ENCODE data around the gene EQTN.

The EQTN gene

GRCh38 chr9:27333241-27334052 lies 36.5 kb upstream of the EQTN start:
- H2AFZ ChIP-seq (ENCODE audit: low read depth, low read length), result no peak overlapping the region
- no peaks in the 10 kb centered on the region for H3K9me3 ChIP-seq (ENCODE audit: low read length)
- H3K4me1 ChIP-seq (ENCODE audit: insufficient read depth, low read length), result peaks cover 10% of the 10 kb centered on the region
- no peaks in the 10 kb centered on the region for H3K27me3 ChIP-seq (ENCODE audit: insufficient read depth, low read length)
- no peak overlapping the region for H3K4me3 ChIP-seq (ENCODE audit: low read length)
- peaks cover 9% of the 10 kb centered on the region for H3K36me3 ChIP-seq (ENCODE audit: insufficient read depth, low read length)

GRCh38 chr9:27331393-27331792 lies 34.4 kb upstream of the EQTN start:
- H3K4me1 ChIP-seq (ENCODE audit: insufficient read depth, low read length), result peaks cover 10% of the 10 kb centered on the region
- no peaks in the 10 kb centered on the region for H3K27me3 ChIP-seq (ENCODE audit: insufficient read depth, low read length)
- H3K9me3 ChIP-seq (ENCODE audit: low read length), result no peaks in the 10 kb centered on the region
- H3K4me3 ChIP-seq (ENCODE audit: low read length), result no peak overlapping the region
- H3K36me3 ChIP-seq (ENCODE audit: insufficient read depth, low read length), result peaks cover 7% of the 10 kb centered on the region
- no peak overlapping the region for H2AFZ ChIP-seq (ENCODE audit: low read depth, low read length)

- no peak overlapping the region for H3K4me3 ChIP-seq (ENCODE audit: low read length)
- no peaks in the 10 kb centered on the region for H3K27me3 ChIP-seq (ENCODE audit: insufficient read depth, low read length)
- H3K36me3 ChIP-seq (ENCODE audit: insufficient read depth, low read length), result peaks cover 7% of the 10 kb centered on the region
- peaks cover 10% of the 10 kb centered on the region for H3K4me1 ChIP-seq (ENCODE audit: insufficient read depth, low read length)
- H2AFZ ChIP-seq (ENCODE audit: low read depth, low read length), result no peak overlapping the region
- peaks cover 4% of the 10 kb centered on the region for H3K9me3 ChIP-seq (ENCODE audit: low read length)
These were observed 32.3 kb upstream of the EQTN start for GRCh38 chr9:27329291-27329690.

- Histone ChIP-seq H3K36me3 (ENCODE audit: insufficient read depth, low read length) (peaks cover 7% of the 10 kb centered on the region), H3K4me3 (ENCODE audit: low read length) (no peak overlapping the region)
These were observed 31.5 kb upstream of the EQTN start for GRCh38 chr9:27328483-27328882.

GRCh38 chr9:27311184-27311583 lies 14.2 kb upstream of the EQTN start:
- H3K36me3 ChIP-seq (ENCODE audit: insufficient read depth, low read length), result no peaks in the 10 kb centered on the region

More at GRCh38 chr9:27328483-27328882, 31.5 kb upstream of the EQTN start:
- Histone ChIP-seq H3K9me3 (ENCODE audit: low read length) (peaks cover 4% of the 10 kb centered on the region), H3K27me3 (ENCODE audit: insufficient read depth, low read length) (no peaks in the 10 kb centered on the region), H2AFZ (ENCODE audit: low read depth, low read length) (no peak overlapping the region), H3K4me1 (ENCODE audit: insufficient read depth, low read length) (peaks cover 6% of the 10 kb centered on the region)

GRCh38 chr9:27310582-27310981 lies 13.6 kb upstream of the EQTN start:
- Histone ChIP-seq H3K4me3 (ENCODE audit: low read length) (no peak overlapping the region), H3K36me3 (ENCODE audit: insufficient read depth, low read length) (no peaks in the 10 kb centered on the region), H3K4me1 (ENCODE audit: insufficient read depth, low read length) (no peaks in the 10 kb centered on the region), H2AFZ (ENCODE audit: low read depth, low read length) (no peak overlapping the region), H3K9me3 (ENCODE audit: low read length) (no peaks in the 10 kb centered on the region), H3K27me3 (ENCODE audit: insufficient read depth, low read length) (no peaks in the 10 kb centered on the region)

More at GRCh38 chr9:27311184-27311583, 14.2 kb upstream of the EQTN start:
- Histone ChIP-seq H3K9me3 (ENCODE audit: low read length) (no peaks in the 10 kb centered on the region), H3K4me1 (ENCODE audit: insufficient read depth, low read length) (no peaks in the 10 kb centered on the region), H2AFZ (ENCODE audit: low read depth, low read length) (no peak overlapping the region), H3K27me3 (ENCODE audit: insufficient read depth, low read length) (no peaks in the 10 kb centered on the region), H3K4me3 (ENCODE audit: low read length) (no peak overlapping the region)

GRCh38 chr9:27308691-27309390 lies 11.9 kb upstream of the EQTN start:
- no peaks in the 10 kb centered on the region for H3K36me3 ChIP-seq (ENCODE audit: insufficient read depth, low read length)
- no peaks in the 10 kb centered on the region for H3K4me1 ChIP-seq (ENCODE audit: insufficient read depth, low read length)
- H3K27me3 ChIP-seq (ENCODE audit: insufficient read depth, low read length), result no peaks in the 10 kb centered on the region
- no peak overlapping the region for H2AFZ ChIP-seq (ENCODE audit: low read depth, low read length)
- no peaks in the 10 kb centered on the region for H3K9me3 ChIP-seq (ENCODE audit: low read length)
- H3K4me3 ChIP-seq (ENCODE audit: low read length), result no peak overlapping the region

GRCh38 chr9:27304521-27304920 lies 7.6 kb upstream of the EQTN start:
- no peaks in the 10 kb centered on the region for H3K36me3 ChIP-seq (ENCODE audit: insufficient read depth, low read length)
- H3K4me3 ChIP-seq (ENCODE audit: low read length), result no peak overlapping the region
- H3K9me3 ChIP-seq (ENCODE audit: low read length), result no peaks in the 10 kb centered on the region
- no peak overlapping the region for H2AFZ ChIP-seq (ENCODE audit: low read depth, low read length)
- H3K27me3 ChIP-seq (ENCODE audit: insufficient read depth, low read length), result no peaks in the 10 kb centered on the region
- H3K4me1 ChIP-seq (ENCODE audit: insufficient read depth, low read length), result no peaks in the 10 kb centered on the region

GRCh38 chr9:27303219-27303618 lies 6.3 kb upstream of the EQTN start:
- H3K4me1 ChIP-seq (ENCODE audit: insufficient read depth, low read length), result no peaks in the 10 kb centered on the region
- H2AFZ ChIP-seq (ENCODE audit: low read depth, low read length), result no peak overlapping the region
- H3K9me3 ChIP-seq (ENCODE audit: low read length), result no peaks in the 10 kb centered on the region
- no peaks in the 10 kb centered on the region for H3K27me3 ChIP-seq (ENCODE audit: insufficient read depth, low read length)
- no peaks in the 10 kb centered on the region for H3K36me3 ChIP-seq (ENCODE audit: insufficient read depth, low read length)
- H3K4me3 ChIP-seq (ENCODE audit: low read length), result no peak overlapping the region

GRCh38 chr9:27293996-27294395 lies 3.0 kb downstream of the EQTN start:
- no peaks in the 10 kb centered on the region for H3K4me1 ChIP-seq (ENCODE audit: insufficient read depth, low read length)
- no peaks in the 10 kb centered on the region for H3K36me3 ChIP-seq (ENCODE audit: insufficient read depth, low read length)
- H3K27me3 ChIP-seq (ENCODE audit: insufficient read depth, low read length), result no peaks in the 10 kb centered on the region
- H3K9me3 ChIP-seq (ENCODE audit: low read length), result no peaks in the 10 kb centered on the region
- H3K4me3 ChIP-seq (ENCODE audit: low read length), result no peak overlapping the region
- H2AFZ ChIP-seq (ENCODE audit: low read depth, low read length), result no peak overlapping the region

- no peak overlapping the region for H3K4me3 ChIP-seq (ENCODE audit: low read length)
- no peaks in the 10 kb centered on the region for H3K27me3 ChIP-seq (ENCODE audit: insufficient read depth, low read length)
- H3K4me1 ChIP-seq (ENCODE audit: insufficient read depth, low read length), result no peaks in the 10 kb centered on the region
- no peak overlapping the region for H2AFZ ChIP-seq (ENCODE audit: low read depth, low read length)
- H3K9me3 ChIP-seq (ENCODE audit: low read length), result no peaks in the 10 kb centered on the region
- no peaks in the 10 kb centered on the region for H3K36me3 ChIP-seq (ENCODE audit: insufficient read depth, low read length)
These were observed 4.1 kb downstream of the EQTN start for GRCh38 chr9:27292659-27293405.

- no peaks in the 10 kb centered on the region for H3K27me3 ChIP-seq (ENCODE audit: insufficient read depth, low read length)
- H3K9me3 ChIP-seq (ENCODE audit: low read length), result no peaks in the 10 kb centered on the region
- no peak overlapping the region for H2AFZ ChIP-seq (ENCODE audit: low read depth, low read length)
- no peaks in the 10 kb centered on the region for H3K4me1 ChIP-seq (ENCODE audit: insufficient read depth, low read length)
- H3K4me3 ChIP-seq (ENCODE audit: low read length), result no peak overlapping the region
- no peaks in the 10 kb centered on the region for H3K36me3 ChIP-seq (ENCODE audit: insufficient read depth, low read length)
These were observed 5.7 kb downstream of the EQTN start for GRCh38 chr9:27291292-27291691.

- Histone ChIP-seq H3K27me3 (ENCODE audit: insufficient read depth, low read length) (no peaks in the 10 kb centered on the region), H3K9me3 (ENCODE audit: low read length) (no peaks in the 10 kb centered on the region), H3K4me3 (ENCODE audit: low read length) (no peak overlapping the region), H3K36me3 (ENCODE audit: insufficient read depth, low read length) (no peaks in the 10 kb centered on the region), H3K4me1 (ENCODE audit: insufficient read depth, low read length) (no peaks in the 10 kb centered on the region), H2AFZ (ENCODE audit: low read depth, low read length) (no peak overlapping the region)
These were observed 14.7 kb downstream of the EQTN start for GRCh38 chr9:27282269-27282668.
